GM21737 (cell line): Measurements from ENCODE around the gene CCDC80.
A peak's percentile ranks its signal among the peaks of the same experiment; 100 is the strongest.
"Not testable (repeated sequence)": the region's sequence is repeated elsewhere in the genome, so short reads cannot be mapped to it uniquely, and the experiment has no call there.

ENCODE experiments used
- ATAC-seq: cut with Tn5 transposase; IDR thresholded peaks from one replicate; pipeline ENCODE4 v1.9.1; 2021; ENCODE audit warnings: mild to moderate bottlenecking, moderate library complexity; ENCODE audit not compliant: unreplicated experiment

The CCDC80 gene

GRCh38 chr3:112640930-112641801 lies at the start of gene CCDC80:
Gene CCDC80 (minus strand): TSS chr3:112641143. CDS start chr3:112639905, 1,238 bp downstream.
- no peak for ATAC-seq

DNA sequence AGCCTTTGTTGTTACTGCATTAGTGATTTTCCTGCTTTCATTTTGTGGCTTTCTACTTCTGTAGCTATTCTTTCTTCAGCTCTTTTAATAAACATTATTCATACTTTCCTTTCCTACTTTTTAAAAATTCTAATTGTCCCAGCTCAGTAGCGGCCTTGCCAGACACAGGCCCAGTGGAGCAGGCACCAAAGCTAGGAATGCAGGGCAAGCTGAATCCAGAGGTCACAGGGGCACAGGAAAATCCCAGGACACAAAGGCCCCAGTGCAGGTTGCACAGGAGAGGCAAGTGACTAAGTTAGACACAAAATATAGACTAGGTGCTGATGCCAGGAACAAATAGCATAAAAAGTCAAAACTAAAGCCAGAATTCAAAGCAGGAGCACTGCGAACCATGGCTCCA lies 49.0 kb upstream of the CCDC80 start:
- ATAC-seq, result no peak

DNA sequence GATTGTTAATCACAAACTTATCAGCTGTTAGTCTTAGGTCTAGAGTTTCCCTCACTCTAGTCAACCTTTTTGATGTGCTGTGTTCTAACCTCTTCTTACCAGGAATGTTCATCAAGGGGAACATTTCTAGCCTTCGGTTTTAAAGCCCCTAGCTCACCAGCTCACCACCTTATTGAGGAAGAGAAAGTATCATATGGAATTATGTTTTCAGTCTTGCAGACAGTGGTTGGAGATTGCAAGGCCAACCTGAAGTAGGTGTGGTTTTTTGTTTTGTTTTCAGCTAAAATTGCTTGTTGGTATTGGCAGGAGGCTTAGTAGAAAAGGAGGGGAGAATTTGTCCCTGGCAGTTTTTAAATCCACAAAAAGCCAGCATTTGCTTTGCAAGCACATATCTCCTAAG lies 48.4 kb upstream of the CCDC80 start:
- no peak for ATAC-seq

GRCh38 chr3:112688819-112689218 lies 47.9 kb upstream of the CCDC80 start:
- no peak for ATAC-seq

- no peak for ATAC-seq
These were observed 47.3 kb upstream of the CCDC80 start for GRCh38 chr3:112688085-112688769.

GRCh38 chr3:112687616-112688015 lies 46.7 kb upstream of the CCDC80 start:
- ATAC-seq, result no peak

GRCh38 chr3:112687211-112687610 lies 46.3 kb upstream of the CCDC80 start:
- ATAC-seq, result no peak

GRCh38 chr3:112685956-112686799 lies 45.2 kb upstream of the CCDC80 start:
- ATAC-seq, result no peak

- ATAC-seq, result no peak
These were observed 44.5 kb upstream of the CCDC80 start for GRCh38 chr3:112685420-112685819.

DNA sequence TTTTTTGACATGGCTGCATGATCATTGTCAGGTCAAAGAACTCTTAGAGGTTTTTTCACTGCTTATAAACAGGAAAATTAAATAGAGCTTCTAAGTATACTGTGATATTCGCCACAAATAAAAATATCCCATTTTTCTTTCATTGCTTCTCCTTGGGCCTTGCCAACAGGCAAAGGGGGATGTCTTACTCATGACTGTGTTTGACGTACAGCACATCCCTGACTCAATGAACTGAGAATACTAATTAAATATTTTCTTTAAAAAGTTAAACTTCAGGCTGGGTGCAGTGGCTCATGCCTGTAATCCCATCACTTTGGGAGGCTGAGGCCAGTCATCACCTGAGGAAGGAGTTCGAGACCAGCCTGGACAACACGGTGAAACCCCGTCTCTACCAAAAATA lies 41.4 kb upstream of the CCDC80 start:
- no peak for ATAC-seq

DNA sequence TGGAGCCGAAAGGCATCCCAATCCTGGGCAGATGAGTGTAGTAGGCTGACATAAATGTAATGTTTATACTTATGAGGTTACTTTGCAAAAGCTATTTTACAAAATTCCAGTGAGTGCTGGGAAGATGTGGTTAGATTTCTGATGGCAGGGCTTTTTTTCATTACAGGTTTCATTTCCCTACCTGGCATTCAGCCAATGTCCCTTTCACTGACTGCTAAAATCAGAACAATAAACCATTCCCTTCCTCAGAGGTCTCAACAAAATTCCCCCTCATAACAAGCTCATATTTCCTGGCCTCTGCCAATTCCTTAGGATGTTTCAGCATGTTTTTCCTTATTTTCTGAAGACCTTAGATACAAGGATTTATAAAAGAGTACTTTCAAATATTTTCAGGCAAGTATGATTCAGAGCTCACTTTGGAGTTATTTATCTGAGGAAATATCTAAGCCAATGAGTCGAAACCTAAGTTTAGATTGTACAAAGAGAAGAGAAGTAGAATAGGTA lies 40.9 kb upstream of the CCDC80 start:
- no peak for ATAC-seq

GRCh38 chr3:112676659-112677234 lies 35.8 kb upstream of the CCDC80 start:
- peak; percentile 99 for ATAC-seq

DNA sequence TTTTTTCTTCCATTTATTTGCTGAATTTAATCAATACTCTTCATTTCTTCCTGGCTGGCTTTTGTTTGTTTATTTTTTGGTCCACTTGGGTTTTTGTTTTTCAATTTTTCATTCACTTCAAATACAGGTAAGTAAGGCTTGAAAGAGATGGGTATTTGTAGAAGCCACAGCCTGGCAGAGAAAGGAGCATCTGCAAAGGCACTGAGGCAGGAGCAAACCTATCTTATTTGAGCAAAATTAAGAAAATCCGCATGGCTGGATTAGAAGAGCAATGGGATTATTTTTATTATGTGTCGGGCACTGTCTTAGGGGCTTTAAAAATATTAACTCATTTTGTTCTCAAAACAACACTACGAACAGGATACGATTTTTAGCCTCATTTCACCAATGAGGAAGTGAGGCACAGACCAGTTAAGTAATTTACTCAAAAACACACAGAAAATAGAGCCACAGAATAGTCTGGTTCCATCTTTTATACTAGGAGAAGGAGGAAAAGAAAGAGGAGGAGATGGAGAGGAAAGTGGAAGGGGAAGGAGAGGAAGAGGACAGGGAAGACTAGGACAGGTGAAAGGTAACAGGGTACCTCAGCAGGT lies 35.1 kb upstream of the CCDC80 start:
- ATAC-seq, result peak; percentile 4

DNA sequence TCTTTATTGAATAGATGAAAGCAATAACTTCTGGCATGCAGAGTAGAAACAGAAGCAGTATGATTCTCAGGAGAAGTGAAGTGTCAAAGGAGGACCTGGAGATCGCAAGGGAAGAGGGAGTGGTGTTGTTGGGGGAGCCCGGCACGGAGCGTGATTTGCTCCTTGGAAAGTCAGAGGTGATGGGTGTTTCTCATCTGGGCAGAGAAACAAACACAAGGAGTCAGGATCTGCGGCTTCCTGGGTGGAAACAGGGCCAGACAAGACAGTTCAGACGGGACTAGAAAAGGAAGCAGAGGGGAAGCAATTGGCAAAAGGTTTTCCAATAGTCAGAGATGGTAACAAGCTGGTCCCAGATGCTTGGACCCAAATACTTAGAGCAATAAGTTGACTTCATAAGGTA lies 34.4 kb upstream of the CCDC80 start:
- no peak for ATAC-seq

- ATAC-seq, result no peak
These were observed 32.0 kb upstream of the CCDC80 start for GRCh38 chr3:112672716-112673541.

- no peak for ATAC-seq
These were observed 31.2 kb upstream of the CCDC80 start for GRCh38 chr3:112671930-112672715.

- ATAC-seq, result no peak
These were observed 29.9 kb upstream of the CCDC80 start for GRCh38 chr3:112670824-112671223.

- ATAC-seq, result no peak
These were observed 26.7 kb upstream of the CCDC80 start for GRCh38 chr3:112667599-112667998.

GRCh38 chr3:112665009-112665408 lies 24.1 kb upstream of the CCDC80 start:
- ATAC-seq, result not testable (repeated sequence)
